ENCODE data around the gene SLC15A1. TPM values are rescaled to one million over a fixed set of nuclear protein-coding genes. Genes with fewer than 3 reads are reported as not detected.

SLC15A1 gene
- total RNA-seq, 1 experiment from 2014 or later: 0.12 TPM

Other genes with a start within 250 kb of the SLC15A1 start
- 71.4 and 80.2 TPM in 2 replicates for gene STK24, start 175.6 kb downstream of the SLC15A1 start, total RNA-seq (2014; rRNA removed; shearing (Covaris generic))
- gene DOCK9, start 225.4 kb upstream of the SLC15A1 start, total RNA-seq (2014; rRNA removed; shearing (Covaris generic)): 53.7 and 60.5 TPM in 2 replicates